Measurements from ENCODE around the gene SP8. TPM values are rescaled to one million over a fixed set of nuclear protein-coding genes. Genes with fewer than 3 reads are reported as not detected.

The SP8 gene
- total RNA-seq, 1 donor from 2014 or later = 33.7 TPM

- no peak for TF ChIP-seq CTCF (conservative IDR thresholded peaks at IDR 0.05)
- Mint-ChIP-seq H3K27me3 (ENCODE audit: low read depth) (peaks cover 79% of the 10 kb centered on the region), H3K4me3 (peak overlapping the region; percentile 95), H3K27ac (ENCODE audit: unreplicated experiment) (peak overlapping the region; percentile 57), H3K36me3 (ENCODE audit: low read depth) (no peaks in the 10 kb centered on the region), H3K9me3 (no peaks in the 10 kb centered on the region), H3K4me1 (peaks cover 56% of the 10 kb centered on the region)
- DNase-seq (ENCODE audit: low read depth, low spot score) = no peak
These were observed 10.4 kb upstream of the SP8 start for GRCh38 chr7:20797042-20797461.

GRCh38 chr7:20796500-20796899 is 9.8 kb upstream of the SP8 start:
- no peak for DNase-seq (ENCODE audit: low read depth, low spot score)
- Mint-ChIP-seq H3K4me3 (peak overlapping the region; percentile 95), H3K27ac (ENCODE audit: unreplicated experiment) (no peak overlapping the region), H3K4me1 (peaks cover 61% of the 10 kb centered on the region), H3K9me3 (no peaks in the 10 kb centered on the region), H3K27me3 (ENCODE audit: low read depth) (peaks cover 85% of the 10 kb centered on the region), H3K36me3 (ENCODE audit: low read depth) (no peaks in the 10 kb centered on the region)
- TF ChIP-seq CTCF (conservative IDR thresholded peaks at IDR 0.05) = no peak

GRCh38 chr7:20795881-20796280 is 9.2 kb upstream of the SP8 start:
- no peak for TF ChIP-seq CTCF (conservative IDR thresholded peaks at IDR 0.05)
- peaks cover 68% of the 10 kb centered on the region for H3K4me1 Mint-ChIP-seq
- no peak for DNase-seq (ENCODE audit: low read depth, low spot score)
- no peaks in the 10 kb centered on the region for H3K36me3 Mint-ChIP-seq (ENCODE audit: low read depth)
- H3K27ac Mint-ChIP-seq (ENCODE audit: unreplicated experiment) = no peak overlapping the region
- no peaks in the 10 kb centered on the region for H3K9me3 Mint-ChIP-seq
- peak overlapping the region; percentile 83 for H3K4me3 Mint-ChIP-seq
- H3K27me3 Mint-ChIP-seq (ENCODE audit: low read depth) = peaks cover 91% of the 10 kb centered on the region

GRCh38 chr7:20795361-20795760 is 8.7 kb upstream of the SP8 start:
- Mint-ChIP-seq H3K27me3 (ENCODE audit: low read depth) (peaks cover 93% of the 10 kb centered on the region), H3K27ac (ENCODE audit: unreplicated experiment) (no peak overlapping the region), H3K36me3 (ENCODE audit: low read depth) (no peaks in the 10 kb centered on the region), H3K4me1 (peaks cover 70% of the 10 kb centered on the region), H3K9me3 (no peaks in the 10 kb centered on the region), H3K4me3 (peak overlapping the region; percentile 83)
- DNase-seq (ENCODE audit: low read depth, low spot score) = no peak
- TF ChIP-seq CTCF (conservative IDR thresholded peaks at IDR 0.05) = no peak

- no peak overlapping the region for H3K27ac Mint-ChIP-seq (ENCODE audit: unreplicated experiment)
- no peaks in the 10 kb centered on the region for H3K36me3 Mint-ChIP-seq (ENCODE audit: low read depth)
- H3K4me3 Mint-ChIP-seq = peak overlapping the region; percentile 78
- no peak for TF ChIP-seq CTCF (conservative IDR thresholded peaks at IDR 0.05)
- peaks cover 68% of the 10 kb centered on the region for H3K4me1 Mint-ChIP-seq
- DNase-seq (ENCODE audit: low read depth, low spot score) = no peak
- peaks cover 93% of the 10 kb centered on the region for H3K27me3 Mint-ChIP-seq (ENCODE audit: low read depth)
- no peaks in the 10 kb centered on the region for H3K9me3 Mint-ChIP-seq
These were observed 8.0 kb upstream of the SP8 start for GRCh38 chr7:20794676-20795075.
